ENCODE results near the gene MAEA.

MAEA gene

DNA sequence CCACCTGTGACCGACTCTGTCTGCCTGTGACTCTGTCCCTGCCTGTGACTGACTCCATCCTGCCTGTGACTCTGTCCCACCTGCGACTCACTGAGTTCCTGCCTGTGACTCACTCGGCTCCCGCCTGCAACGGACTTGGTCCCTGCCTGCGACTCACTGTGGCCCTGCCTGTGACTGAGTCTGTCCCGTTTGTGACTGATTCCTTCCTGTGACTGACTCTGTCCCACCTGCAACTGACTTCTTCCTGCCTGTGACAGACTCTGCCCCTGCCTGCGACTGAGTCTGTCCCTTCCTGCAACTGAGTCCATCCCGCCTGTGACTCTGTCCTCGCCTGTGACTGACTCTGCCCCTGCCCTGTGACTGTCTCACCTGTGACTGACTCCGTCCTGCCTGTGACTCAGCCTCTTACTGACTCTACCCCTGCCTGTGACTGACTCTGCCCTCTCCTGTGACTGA is 47.7 kb downstream of the MAEA start:
- peak; percentile 70 to 77 for DNase-seq

DNA sequence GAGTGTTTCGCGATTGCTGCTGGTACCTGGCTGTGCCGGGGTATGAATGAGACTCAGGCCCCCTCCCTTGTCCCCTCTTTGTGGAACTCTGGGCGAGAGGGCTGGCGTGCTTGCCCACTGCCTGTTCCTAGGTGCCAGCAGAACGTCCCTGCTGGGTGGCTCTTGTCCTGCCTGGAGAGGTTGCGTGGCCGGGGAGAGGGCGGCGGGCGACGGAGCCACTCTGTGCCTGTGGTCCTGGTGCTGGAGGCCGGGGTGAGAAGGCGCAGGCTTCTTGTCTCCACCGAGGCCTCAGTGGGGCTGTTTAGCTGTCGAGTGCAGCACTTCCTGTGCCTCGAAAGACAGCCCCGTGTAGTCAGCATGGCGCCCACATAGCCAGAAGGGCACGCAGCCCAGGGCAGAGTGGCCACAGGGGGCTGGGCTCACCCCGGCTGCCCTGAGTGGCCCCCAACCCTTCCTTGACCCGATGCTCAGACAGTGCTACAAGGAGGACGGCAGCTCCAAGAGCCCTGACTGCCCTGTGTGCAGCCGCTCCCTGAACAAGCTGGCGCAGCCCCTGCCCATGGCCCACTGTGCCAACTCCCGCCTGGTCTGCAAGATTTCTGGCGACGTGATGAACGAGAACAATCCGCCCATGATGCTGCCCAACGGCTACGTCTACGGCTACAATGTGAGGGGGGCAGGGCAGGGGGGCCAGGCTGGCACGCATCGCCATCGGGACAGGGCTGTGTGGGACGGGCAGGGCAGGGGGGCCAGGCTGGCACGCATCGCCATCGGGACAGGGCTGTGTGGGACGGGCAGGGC is 48.5 kb downstream of the MAEA start:
- DNase-seq, result no peak

DNA sequence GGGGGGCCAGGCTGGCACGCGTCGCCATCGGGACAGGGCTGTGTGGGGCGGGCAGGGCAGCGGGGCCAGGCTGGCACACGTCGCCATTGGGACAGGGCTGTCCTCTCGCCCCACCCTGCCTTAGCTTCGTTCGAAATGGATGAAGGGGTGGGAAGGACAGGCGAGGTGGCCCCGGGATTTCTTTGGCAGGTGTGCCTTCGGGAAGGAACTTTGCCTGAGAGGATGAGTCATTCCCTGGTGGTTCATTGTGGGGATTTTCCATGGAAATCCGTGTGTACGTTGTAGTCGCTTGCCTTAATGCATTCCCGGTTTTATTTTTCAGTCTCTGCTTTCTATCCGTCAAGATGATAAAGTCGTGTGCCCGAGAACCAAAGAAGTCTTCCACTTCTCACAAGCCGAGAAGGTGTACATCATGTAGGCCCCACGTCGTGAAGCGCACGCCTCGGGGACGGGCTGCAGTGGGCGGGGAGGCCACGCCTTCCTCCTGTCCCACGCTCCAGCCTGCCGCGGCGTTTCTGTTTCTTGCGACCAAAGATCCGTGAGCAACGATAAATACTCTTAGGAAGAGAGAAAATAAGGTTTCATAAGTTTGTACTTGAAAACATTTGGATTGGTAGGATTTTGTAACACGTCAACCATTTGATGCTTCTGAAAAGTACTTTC is 49.2 kb downstream of the MAEA start:
- DNase-seq, result no peak

DNA sequence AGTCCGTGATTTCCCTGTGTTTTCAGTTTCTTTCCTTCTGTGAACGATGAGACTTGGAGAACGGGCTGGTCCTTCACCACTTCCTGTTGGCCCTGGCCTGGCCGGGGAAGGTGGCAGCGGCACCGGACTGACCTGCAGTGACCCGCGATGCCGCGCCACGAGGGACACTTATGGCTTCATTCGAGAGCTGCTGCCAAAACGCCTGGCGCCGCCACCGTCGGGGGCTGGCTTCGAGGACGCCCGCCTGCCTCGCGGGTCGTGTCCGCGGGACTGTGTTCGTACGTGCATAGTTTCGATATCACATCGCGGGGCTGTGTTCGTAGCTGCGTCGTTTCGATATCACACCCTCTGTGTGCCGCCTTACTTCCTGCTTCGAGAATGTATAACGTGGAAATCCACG is 49.8 kb downstream of the MAEA start:
- no peak for DNase-seq

DNA sequence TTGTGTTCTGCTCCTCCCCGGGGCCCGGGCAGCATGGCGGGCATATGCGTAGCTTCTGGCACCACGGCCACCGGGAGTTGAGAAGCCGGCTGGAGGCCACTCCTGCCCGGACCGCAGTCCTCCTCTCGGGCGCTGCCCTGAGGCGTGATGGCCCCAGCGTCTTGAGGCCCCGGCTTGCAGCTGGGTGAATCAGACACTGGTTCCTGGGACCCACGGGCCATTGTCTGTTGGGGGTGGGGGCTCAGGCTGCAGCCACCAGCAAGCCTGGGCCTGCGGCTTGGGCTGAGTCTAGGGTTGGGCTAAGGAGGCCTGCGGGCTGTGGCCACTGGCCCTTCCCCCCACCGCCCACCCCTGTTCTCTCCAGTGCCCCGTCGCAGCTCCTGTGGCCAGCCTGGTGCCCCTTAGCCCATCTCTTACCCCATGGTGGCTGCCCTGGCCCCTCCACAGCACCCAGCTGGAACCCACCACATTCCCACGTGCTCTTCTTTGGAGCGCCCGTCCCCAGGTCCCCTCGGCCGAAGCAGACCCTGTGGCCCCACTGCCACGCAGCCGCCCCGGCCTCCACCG is 50.6 kb downstream of the MAEA start:
- no peak for DNase-seq

DNA sequence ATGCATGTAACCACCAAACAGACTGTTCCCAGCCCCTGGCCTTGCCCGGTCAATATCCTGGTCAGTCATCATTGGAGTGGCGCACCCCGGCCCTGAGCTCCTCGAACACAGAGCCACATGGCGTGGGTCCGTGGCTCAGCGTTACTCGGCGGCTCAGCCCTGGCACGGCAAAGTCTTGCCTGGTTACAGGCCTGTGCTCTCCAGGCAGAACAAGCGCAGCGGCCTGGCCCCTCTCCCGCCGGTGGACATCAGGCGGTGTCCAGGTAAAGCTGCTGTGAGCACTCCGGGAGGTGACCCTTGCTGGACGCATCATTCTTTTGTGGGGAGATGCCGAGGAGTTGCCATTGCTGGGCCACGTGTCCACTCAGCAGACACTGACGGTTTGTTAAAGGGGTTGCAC is 51.2 kb downstream of the MAEA start:
- no peak for DNase-seq

DNA sequence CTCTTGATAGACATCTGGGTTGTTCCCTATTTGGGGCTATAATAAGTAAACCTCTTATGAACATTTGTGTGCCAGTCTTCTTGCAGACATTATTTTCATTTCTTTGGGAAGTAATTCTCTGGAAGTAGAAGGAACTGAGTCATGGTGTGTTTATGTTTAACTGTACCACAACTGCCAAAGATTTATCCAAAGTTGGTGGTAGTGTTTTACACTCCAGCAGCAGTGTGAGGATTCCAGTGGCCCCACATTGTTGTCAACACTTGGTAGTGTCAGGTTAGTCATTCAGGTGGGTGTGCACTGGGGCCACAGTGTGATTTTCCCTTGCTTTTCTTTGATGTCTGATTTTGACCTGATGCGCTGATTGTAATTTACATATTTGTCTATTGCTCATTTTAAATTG is 52.3 kb downstream of the MAEA start:
- no peak for DNase-seq

DNA sequence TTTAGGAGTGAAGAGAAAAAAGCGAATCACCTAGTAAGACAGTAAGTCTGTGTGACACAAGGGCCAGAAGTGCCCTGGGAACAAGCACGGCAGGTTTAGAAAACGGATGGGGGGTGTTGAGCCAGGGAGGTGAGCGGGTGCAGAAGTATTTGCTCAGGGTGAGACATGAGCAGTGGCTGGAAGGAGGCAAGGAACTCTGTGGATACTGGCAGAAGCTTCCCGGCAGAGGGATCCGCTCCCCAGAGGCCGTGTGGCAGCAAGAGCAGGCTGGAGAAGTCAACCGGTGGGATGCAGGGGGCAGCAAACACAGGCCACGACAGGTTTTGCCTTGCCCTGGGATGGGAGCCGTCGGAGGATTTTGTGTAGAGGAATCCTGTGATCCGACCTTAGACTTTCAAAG is 55.0 kb downstream of the MAEA start:
- no peak for DNase-seq

DNA sequence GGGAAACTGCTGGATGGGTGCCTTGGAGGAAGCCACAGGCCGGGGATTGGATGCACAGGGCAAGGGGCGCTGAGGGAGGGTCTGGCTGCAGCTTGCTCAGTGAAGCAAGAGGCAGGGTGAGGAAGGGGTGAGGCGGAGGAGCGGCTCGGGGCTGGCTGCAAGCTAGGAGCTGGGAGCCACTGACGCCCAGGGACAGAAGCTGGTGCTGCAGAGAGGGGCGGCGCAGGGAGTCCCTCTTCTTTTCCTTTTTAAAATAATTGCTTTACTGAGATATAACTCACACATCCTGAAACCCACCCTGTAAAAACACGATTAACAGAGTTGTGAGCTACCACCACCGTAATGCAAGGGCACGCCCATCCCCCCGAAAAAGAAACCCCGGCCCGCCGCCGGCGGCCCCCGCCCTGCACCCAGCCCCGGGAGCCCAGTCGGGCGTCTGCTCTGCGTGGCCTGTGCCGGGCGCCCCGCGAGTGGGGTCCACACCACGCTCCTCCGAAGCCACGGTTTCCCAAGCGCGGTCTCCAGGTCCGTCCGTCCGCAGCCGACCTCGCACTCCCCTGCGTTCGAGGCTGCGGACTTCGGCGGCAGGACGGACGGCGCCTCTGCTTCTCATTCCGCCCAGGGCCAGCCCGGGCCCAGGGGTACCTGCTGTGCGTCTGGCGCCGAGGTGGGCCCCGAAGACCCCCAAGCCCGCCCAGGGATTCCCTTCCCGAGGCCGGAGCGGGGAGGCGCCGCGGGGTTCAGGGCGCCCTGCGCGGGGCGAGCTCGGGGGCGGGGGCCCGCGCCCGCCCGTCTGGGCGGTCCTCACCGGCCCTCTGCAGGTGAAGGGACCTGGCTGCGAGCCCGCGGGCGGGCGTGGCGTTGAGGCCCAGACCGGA is 56.5 kb downstream of the MAEA start:
- peak; percentile 39 to 52 for DNase-seq

DNA sequence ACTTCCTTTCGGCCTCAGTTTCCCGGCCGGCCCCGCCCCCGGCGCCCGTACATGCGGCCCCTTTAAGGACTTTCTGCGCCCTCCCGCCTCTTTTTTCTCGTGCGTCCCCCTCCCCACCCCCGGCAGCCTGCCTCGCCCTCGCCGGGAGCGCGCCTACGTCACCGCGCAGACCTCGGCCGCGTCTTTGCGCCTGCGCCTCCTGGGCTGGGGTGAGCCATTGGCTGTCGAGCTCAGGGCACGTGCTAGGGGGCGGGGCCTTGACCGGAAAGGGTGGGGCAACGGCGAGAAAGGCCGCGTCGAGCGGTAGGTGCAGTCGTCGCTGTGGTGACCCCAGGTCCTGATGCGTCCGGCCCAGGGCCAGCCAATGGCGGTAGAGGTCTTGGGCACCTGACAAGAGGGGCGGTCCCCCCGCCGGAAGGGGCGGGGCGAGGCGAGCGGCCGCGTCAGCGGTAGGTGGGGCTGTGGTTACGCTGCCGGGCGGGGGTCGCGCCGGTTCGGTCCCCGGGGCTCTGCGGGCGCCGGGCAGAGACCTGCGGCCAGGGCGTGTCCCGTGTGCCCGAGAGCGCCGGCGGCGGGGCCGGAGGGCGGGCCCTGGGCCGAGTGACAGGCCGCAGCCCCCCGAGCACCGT is 57.2 kb downstream of the MAEA start, which contains the start of gene UVSSA:
Gene UVSSA, plus strand, starts transcription at position 428 of the 629 bp plus-strand sequence. CDS start 884 bp downstream, outside the sequence.
- peak; percentile 100 for DNase-seq

DNA sequence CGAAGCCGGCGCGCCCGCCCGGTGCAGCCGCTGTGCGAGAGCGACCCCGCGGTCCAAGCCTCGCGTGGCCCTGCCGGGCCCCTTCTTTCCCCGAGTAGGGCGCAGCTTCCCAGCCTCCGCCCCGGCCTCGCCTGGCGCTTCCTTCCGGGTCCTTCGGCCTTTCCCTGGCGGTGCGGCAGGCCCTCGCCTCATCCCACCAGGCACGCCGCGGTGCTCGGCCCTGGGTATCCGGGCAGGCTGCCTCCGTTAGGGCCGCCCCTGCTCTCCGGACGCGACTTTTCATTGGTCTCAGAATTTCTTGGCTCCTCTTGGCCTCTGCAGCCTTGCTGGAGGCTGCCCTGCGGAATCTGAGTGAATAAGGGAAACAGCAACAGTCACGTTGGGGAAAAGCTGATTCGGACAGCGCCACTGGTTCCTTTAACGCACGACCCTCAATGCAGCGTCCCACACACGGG is 57.7 kb downstream of the MAEA start:
- DNase-seq, result peak; percentile 59 to 62

DNA sequence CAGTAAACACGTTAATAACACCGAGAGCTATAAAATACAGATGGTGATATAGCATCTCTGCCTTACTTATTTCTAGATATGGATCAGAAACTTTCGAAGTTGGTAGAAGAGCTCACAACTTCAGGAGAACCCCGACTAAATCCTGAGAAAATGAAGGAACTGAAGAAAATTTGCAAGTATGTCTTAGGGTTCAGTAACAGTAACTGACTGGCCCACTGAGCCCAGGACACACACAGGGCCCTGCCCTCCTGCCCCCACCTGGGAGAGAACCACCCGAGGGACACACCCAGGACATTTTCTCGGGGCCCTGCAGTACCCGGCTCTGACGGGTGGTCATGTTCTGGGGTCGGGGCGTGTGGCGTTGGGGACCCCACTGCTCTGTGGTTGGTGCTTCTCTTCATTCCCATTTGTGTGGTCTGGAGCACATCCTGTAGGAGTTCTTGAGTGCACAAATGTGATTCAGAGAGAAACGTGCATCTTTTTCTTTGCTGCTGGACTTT is 58.4 kb downstream of the MAEA start:
- DNase-seq, result no peak

DNA sequence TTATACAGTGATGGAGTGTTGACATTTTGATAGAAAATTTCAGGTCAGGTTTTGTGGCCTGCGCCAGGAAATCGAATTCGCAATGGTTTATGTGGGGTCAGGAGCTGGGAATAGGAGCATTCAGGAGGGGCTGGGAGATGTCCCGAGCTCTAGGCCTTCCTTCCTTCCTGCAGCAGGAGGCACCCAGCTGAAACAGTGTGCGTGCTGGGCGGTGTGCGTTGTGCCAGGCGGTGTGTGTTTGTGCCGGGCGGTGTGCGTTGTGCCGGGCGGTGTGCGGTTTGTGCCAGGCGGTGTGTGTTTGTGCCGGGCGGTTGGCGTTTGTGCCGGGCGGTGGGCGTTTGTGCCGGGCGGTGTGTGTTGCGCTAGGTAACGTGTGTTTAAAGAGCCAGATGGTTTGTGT is 59.1 kb downstream of the MAEA start:
- DNase-seq, result no peak

DNA sequence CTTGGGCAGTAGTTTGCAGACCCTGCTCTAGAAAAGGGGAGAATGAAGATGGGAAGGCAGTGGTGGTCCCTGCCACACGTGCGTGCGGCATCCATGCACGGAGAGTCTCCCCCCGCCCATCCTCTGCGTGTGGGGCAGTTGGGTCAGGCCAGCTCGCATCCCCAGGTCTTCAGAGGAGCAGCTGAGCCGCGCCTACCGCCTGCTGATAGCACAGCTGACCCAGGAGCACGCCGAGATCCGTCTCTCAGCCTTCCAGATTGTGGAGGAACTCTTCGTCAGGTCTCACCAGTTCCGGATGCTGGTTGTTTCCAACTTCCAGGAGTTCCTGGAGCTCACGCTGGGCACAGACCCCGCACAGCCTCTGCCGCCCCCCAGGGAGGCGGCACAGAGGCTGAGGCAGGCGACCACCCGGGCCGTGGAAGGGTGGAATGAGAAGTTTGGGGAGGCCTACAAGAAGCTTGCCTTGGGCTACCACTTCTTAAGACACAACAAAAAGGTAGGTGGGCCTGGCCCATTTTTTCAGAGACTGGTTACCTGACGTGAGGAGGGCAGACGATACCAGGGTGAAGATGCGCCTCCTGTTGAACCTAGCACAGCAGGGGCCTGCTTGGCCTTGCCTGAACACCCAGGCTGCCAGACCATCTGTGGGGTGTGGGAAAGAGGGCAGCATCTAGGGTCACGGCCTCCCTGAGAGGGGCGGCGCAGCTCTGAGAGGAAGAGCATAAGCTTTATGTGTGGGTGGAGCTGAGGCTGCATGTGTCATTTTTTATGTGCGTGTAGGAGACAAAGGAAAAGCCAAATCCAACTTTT is 59.9 kb downstream of the MAEA start:
- no peak for DNase-seq

DNA sequence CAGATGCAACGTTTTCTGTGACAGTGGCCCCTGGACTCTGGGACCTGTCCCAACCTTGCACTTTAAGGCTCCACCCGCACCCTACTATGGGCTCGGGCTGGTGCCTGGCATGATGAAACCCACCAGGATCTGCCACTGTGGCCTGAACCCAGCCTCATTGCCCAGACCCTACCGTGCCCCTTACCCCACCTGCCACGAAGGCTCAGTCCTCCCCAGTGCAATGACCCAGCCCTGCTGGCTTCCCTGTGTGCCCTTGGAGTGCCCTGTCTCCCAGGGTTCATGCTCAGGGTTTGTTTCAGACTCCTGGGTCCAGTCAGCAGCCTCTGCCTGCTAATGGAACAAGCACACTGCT is 60.5 kb downstream of the MAEA start:
- no peak for DNase-seq

DNA sequence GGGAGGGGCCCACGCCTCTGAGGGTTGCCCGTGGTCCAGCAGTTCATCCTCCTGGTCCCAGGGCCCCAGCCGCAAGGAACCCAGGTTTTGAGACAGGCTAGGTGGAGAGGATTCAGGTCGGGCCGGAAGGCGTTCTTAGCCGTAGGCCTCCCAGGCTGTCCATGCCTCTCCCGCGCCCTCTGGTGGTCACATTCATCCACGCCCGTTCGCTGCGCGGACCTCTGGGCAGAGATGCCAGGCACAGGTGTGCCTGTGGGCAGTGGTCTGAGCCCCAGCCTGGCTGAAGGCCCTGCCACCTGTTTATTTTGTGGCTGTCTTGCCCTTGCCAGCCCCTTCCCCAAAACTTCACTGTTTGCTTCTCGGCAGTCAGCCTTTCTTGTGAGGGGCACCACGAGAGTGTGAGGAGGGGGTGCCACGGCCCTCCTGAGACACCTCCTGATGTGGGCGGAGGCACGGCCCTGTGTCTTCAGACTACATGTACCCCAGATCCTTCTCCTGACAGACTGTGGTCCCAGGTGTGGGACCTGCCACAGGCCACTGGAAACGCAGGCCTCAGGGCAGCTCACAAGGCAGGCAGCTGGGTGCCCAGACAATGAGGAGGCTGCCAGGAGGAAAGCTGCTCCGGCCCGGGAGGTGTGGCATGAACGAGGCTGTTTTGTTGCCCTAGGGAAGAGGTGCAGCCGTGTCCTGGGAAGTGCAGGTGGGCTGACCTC is 62.3 kb downstream of the MAEA start:
- DNase-seq, result peak; percentile 95 to 96

DNA sequence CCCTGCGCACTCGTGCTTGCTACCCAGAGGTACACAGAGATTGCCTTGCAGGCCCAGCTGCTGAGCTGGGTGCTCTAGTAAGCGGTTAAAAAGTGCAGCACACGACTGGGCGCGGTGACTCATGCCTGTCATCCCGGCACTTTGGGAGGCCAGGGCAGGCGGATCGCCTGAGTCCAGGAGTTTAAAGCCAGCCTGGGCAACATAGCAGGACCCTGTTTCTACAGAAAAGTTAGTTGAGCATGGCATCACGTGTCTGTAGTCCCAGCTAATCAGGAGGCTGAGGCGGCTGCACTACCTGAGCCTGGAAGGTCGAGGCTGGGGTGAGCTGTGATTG is 62.8 kb downstream of the MAEA start:
- no peak for DNase-seq

DNA sequence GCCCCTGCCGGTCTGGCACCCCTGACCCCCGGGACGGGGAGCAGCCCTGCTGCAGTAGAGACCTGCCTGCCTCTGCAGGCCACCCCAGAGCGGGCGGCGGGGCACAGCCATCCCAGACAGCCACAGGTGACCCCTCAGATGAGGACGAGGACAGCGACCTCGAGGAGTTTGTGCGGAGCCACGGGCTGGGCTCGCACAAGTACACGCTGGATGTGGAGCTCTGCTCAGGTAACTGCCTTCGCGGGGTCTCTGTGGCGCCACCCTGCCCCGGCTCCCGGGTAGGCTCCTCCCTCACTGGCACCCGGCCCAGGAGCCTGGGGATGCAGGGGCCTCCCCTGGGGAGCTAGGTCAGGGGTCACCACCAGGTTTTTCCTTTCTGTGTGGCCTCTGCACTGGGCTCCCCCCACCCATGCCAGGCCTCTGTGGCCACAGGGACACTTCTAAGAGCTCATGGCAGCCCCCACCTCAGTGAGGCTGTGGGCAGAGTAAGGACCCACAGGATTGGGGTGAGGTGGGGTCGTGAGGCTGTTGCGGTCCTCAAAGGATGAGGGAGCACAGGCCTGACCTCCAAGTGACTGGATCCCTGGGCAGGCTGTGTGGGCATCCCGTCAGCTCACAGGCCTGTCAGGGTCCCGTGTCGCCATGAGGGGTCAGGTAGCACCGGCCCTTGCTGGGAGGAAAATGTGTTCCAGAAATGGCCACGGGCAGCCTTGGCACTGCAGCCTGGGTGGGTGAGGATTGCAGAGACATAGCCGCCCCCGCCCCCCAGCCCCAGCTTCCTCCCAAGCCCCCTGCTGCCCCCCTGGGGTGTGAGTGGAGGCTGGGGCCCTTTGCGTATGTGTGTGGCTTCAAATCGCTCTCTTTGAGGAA is 63.7 kb downstream of the MAEA start:
- no peak for DNase-seq

DNA sequence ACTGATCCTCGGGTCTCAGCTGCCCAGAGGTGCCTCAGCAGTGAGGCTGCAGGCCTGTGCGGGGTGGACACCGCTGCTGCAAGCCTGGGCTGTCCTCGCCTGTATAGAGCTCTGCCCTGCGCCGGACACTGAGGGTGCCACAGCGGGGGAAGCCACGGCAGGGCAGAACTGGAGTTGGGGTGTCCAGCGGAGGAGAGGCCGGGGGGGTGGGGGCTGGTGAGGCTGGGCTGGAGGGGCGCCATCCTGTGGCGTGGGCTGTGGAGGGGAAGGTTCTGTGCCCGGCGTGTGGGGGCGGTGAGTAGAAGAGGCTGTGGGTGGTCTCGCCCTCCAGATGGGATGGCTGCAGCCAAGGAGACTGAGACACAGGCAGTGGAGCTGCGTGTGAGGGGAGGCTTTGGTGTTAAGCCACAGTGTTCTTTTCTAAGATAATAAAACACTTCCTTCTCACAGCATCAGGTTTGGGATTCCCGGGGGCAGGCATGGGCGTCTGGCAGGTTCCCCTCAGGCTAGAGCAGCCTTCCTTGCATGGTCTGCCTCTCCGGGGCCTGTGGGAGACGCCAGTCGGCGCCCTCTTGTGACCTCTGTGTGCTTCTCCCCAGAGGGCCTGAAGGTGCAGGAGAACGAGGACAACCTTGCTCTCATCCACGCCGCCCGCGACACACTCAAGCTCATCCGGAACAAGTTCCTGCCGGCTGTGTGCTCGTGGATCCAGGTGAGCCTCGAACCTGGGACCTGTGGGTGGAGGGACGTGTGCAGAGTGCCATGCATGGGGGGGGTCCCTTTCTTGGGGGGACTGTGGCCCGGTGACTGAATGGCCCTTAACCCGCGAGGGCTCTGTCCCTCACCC is 64.7 kb downstream of the MAEA start:
- no peak for DNase-seq
